Spleen (tissue), 11 donors: ENCODE results near the gene PRICKLE1. TPM values are rescaled to one million over a fixed set of nuclear protein-coding genes. Genes with fewer than 3 reads are reported as not detected.

Experiments used
- DNase-seq: peaks from one replicate; pipeline ENCODE4 v3.0.0-alpha.2; 2020
- H3K27ac ChIP-seq, 8 donors: fragments of 200-600 bp; sonication (generic) in 7 of 8; 1 replicate in 4 of 8; 2 replicates in 4 of 8; pipeline versions ENCODE4 v1.5.0 to v1.8.0; 2016 to 2021; ENCODE audit warnings: inconsistent platforms in 4 of 8, mild to moderate bottlenecking in 4 of 8, moderate library complexity in 1 of 8
- H3K27me3 ChIP-seq, 7 donors: fragments of 200-600 bp; sonication (generic) in 6 of 7; replicated peaks in 1 of 7; 1 replicate in 4 of 7; 2 replicates in 3 of 7; pipeline versions ENCODE4 v1.5.0 to v1.8.0; 2016 to 2021; ENCODE audit warnings: inconsistent platforms in 3 of 7, mild to moderate bottlenecking in 1 of 7
- H3K36me3 ChIP-seq, 6 donors: fragments of 200-600 bp; sonication (generic) in 5 of 6; 1 replicate in 4 of 6; 2 replicates in 2 of 6; pipeline versions ENCODE4 v1.5.0 to v1.8.0; 2016 to 2021; ENCODE audit warnings: inconsistent platforms in 2 of 6
- H3K4me1 ChIP-seq, 6 donors: fragments of 200-600 bp; sonication (generic) in 5 of 6; 1 replicate in 3 of 6; 2 replicates in 3 of 6; pipeline versions ENCODE4 v1.5.0 to v1.8.0; 2016 to 2021; ENCODE audit warnings: inconsistent platforms in 3 of 6
- H3K4me3 ChIP-seq, 8 donors: fragments of 200-600 bp; sonication (generic) in 7 of 8; 1 replicate in 4 of 8; 2 replicates in 4 of 8; pipeline versions ENCODE4 v1.5.0 to v1.8.0; 2016 to 2021; ENCODE audit warnings: inconsistent platforms in 4 of 8, mild to moderate bottlenecking in 4 of 8, moderate library complexity in 2 of 8
- H3K9me3 ChIP-seq, 8 donors: fragments of 200-600 bp; sonication (generic) in 7 of 8; 1 replicate in 4 of 8; 2 replicates in 4 of 8; pipeline versions ENCODE4 v1.5.0 to v1.8.0; 2016 to 2021; ENCODE audit warnings: inconsistent platforms in 4 of 8
- POLR2A ChIP-seq, 3 donors: fragments of 450-650 bp; IDR thresholded peaks; one replicate each; pipeline ENCODE4 v1.5.1; 2017; ENCODE audit warnings: antibody characterized with exemption in 3 of 3, mild to moderate bottlenecking in 1 of 3
- POLR2AphosphoS5 ChIP-seq, 3 donors: sonication (generic); formaldehyde crosslinking; IDR thresholded peaks; one replicate each; pipeline ENCODE4 v1.5.1; 2017; ENCODE audit warnings: antibody characterized with exemption in 3 of 3
- WGBS, 5 donors: extraction: QIAGEN DNeasy Blood & Tissue Kit in 3 of 5; methylation state at CpG; one replicate each; pipeline versions ENCODE4 v1.1.5 to v1.1.7; 2013 to 2018; 5-methylcytosine and 5-hydroxymethylcytosine counted together
- intact Hi-C: fragments of 100-400 bp; cut with DNase I; formaldehyde crosslinking; loops from one replicate; pipeline ENCODE4 v1.15.0; 2023; ENCODE audit warnings: low total_unique reads
- polyA plus RNA-seq, 3 donors: library from polyadenylated mRNA; stranded (reverse); fragments of 200-250 nt; gene quantifications; one replicate each; pipeline ENCODE4 v1.2.1, GENCODE V29; 2013
- total RNA-seq, 7 donors: library from RNA; depleted of rRNA in 3 of 7; stranded (reverse); fragments of >200 nt in 3 of 7; fragmentation: NEBNext Ultra II Directional in 4 of 7; extraction: Animal tissue kit (Norgen Biotek cat#: 25700) in 4 of 7; gene quantifications; one replicate each; pipeline versions ENCODE4 v1.1.0 to v1.2.1, GENCODE V29; 2016 to 2021
- TF ChIP-seq, protein P1 (sequence below), 11 experiments: fragments of 200-600 bp in 7 of 11; fragments of 450-650 bp in 4 of 11; sonication (generic) in 4 of 11; IDR thresholded peaks in 8 of 11; conservative IDR thresholded peaks in 3 of 11; 1 replicate in 7 of 11; 2 replicates in 4 of 11; pipeline versions ENCODE4 v1.4.0 to v1.8.0; 2016 to 2021; ENCODE audit warnings: antibody characterized with exemption in 11 of 11, inconsistent platforms in 4 of 11, mild to moderate bottlenecking in 1 of 11
- donor health status: healthy with polysubstance abuse.
- donor health status: DM: no; HTN: no; CAD: no; lungs with moderate emphysema.
- donor health status: DM: no; HTN: no; CAD: no.
- donor health status: Bipolar disorder and iron deficiency.
- donor health status: healthy.
- donor health status: DM: no; HTN: no; CAD: no.
- donor health status: DM: yes; HTN: yes; CAD: no.

PRICKLE1 gene
- total and polyA plus RNA-seq, 10 donors: 5.1 to 73.0 (median 29.3) TPM

DNA sequence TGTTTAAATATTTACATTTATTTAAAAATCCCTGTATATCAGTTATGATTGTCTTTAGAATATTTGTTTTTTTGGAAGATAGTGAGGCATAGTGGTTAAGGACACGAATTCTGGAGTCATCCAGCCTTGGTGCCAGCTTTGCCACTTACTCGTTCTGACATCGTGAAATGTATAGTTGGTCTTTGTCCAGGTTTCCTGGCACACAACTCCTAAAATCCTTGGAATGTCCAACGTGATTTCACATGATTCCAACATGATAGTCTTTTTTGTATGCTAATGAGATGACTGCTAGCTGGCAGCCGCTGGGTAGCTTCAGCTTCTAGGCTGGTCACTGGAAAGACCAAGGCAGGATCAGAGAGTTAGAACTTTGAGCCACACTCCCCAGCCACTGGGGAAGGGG is 64.8 kb downstream of the PRICKLE1 start:
- intact Hi-C loops: no loop called here
- Histone ChIP-seq H3K27ac (no peak overlapping the region), H3K4me1 (no peaks in the 10 kb centered on the region), H3K36me3 (no peaks in the 10 kb centered on the region), H3K4me3 (no peak overlapping the region), H3K9me3 (no peaks in the 10 kb centered on the region), H3K27me3 (no peaks in the 10 kb centered on the region)
- DNase-seq: no peak
- WGBS, 5 donors: 75 to 87% (median 81%) methylated on average over 5 of the region's 5 CpGs
- TF ChIP-seq POLR2AphosphoS5 (IDR thresholded peaks at IDR 0.05) (no peak), POLR2A (IDR thresholded peaks at IDR 0.05) (no peak)
- TF ChIP-seq, protein P1, sequence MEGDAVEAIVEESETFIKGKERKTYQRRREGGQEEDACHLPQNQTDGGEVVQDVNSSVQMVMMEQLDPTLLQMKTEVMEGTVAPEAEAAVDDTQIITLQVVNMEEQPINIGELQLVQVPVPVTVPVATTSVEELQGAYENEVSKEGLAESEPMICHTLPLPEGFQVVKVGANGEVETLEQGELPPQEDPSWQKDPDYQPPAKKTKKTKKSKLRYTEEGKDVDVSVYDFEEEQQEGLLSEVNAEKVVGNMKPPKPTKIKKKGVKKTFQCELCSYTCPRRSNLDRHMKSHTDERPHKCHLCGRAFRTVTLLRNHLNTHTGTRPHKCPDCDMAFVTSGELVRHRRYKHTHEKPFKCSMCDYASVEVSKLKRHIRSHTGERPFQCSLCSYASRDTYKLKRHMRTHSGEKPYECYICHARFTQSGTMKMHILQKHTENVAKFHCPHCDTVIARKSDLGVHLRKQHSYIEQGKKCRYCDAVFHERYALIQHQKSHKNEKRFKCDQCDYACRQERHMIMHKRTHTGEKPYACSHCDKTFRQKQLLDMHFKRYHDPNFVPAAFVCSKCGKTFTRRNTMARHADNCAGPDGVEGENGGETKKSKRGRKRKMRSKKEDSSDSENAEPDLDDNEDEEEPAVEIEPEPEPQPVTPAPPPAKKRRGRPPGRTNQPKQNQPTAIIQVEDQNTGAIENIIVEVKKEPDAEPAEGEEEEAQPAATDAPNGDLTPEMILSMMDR (IDR thresholded peaks at IDR 0.05 in 8 of 11, conservative IDR thresholded peaks at IDR 0.05 in 3 of 11): no peak

DNA sequence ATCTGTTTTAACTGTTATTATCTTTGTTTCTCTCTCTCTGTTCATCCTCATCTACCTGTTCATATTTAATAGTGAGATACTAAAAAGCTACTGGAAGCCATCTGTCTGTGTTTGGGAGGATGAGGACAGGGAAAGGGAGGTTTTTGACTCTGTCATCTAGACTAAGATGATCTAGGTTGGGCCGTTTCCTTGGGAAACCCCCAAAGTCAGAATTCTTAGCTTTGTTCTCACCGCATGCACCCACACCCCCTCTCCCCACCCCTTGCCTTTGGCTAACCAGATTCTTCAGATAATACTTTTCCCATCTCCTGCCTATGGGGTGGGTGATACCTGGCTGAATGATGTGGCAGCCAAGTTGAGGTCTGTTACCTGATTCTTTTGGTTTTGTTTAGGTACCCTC is 73.0 kb downstream of the PRICKLE1 start:
- H3K9me3 ChIP-seq: peaks cover 0 to 12% (median 11%) of the 10 kb centered on the region in 8 donors
- DNase-seq: no peak
- no peaks in the 10 kb centered on the region for H3K27me3 ChIP-seq
- H3K27ac ChIP-seq: no peak overlapping the region
- intact Hi-C loops: no loop called here
- H3K4me1 ChIP-seq: no peaks in the 10 kb centered on the region
- 27 to 87% (median 53%) methylated on average over 2 of the region's 2 CpGs for WGBS, 5 donors
- TF ChIP-seq POLR2A (IDR thresholded peaks at IDR 0.05): no peak
- TF ChIP-seq, protein P1 (IDR thresholded peaks at IDR 0.05 in 8 of 11, conservative IDR thresholded peaks at IDR 0.05 in 3 of 11): no peak
- H3K36me3 ChIP-seq: no peaks in the 10 kb centered on the region
- no peak overlapping the region for H3K4me3 ChIP-seq

DNA sequence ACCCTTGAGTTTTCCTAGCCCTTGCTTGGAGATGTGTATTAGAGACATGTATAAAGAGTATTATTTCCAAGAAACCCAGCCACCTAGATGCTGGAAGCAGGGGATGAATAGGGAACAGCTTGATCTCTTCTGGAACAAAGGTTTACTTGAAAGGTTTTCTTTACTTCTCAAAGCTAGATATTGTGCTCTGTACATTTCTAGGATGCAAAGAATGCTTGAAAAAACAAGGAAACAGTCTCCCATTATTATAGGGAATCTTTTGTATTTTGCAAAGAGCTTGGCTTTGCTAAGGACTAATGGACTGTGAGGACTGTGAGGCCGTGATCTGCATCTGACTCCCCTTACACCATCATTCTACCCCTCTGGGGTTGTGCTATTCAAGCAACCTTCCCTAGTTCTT is 77.9 kb downstream of the PRICKLE1 start:
- intact Hi-C loops: no loop called here
- H3K27ac ChIP-seq: no peak overlapping the region
- no peaks in the 10 kb centered on the region for H3K4me1 ChIP-seq
- H3K4me3 ChIP-seq: no peak overlapping the region
- H3K27me3 ChIP-seq: no peaks in the 10 kb centered on the region
- TF ChIP-seq, protein P1 (IDR thresholded peaks at IDR 0.05 in 8 of 11, conservative IDR thresholded peaks at IDR 0.05 in 3 of 11): no peak
- TF ChIP-seq POLR2A (IDR thresholded peaks at IDR 0.05) (no peak), POLR2AphosphoS5 (IDR thresholded peaks at IDR 0.05) (no peak)
- H3K36me3 ChIP-seq: no peaks in the 10 kb centered on the region
- WGBS, 5 donors: 71 to 92% (median 77%) methylated on average over 1 of the region's 1 CpG
- peaks cover 0 to 9% (median 8%) of the 10 kb centered on the region in 8 donors for H3K9me3 ChIP-seq
- DNase-seq: no peak

DNA sequence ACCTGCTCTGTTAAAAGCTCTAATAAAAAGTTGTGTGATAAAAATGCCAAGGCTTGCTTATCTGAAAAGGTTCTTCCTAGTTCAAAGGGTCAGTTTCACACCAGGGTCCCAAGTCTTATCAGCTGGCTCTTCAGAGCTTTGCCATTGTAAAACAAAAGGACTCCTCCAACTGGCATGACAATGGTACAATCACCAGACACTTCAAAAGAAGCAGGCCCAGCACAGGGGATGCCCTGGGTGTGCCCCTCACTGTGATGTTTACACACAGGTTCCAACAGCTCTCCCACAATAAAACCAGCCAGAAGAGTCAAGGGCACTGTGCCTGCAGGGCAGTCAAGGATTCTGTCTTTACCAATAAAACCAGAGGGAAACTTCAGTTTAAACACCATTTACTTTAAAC is 78.7 kb downstream of the PRICKLE1 start:
- intact Hi-C loops: no loop called here
- H3K9me3 ChIP-seq: peaks cover 0 to 1% (median 0%) of the 10 kb centered on the region in 8 donors
- H3K4me1 ChIP-seq: no peaks in the 10 kb centered on the region
- H3K27me3 ChIP-seq: no peaks in the 10 kb centered on the region
- TF ChIP-seq POLR2AphosphoS5 (IDR thresholded peaks at IDR 0.05) (no peak), POLR2A (IDR thresholded peaks at IDR 0.05) (no peak)
- TF ChIP-seq, protein P1 (IDR thresholded peaks at IDR 0.05 in 8 of 11, conservative IDR thresholded peaks at IDR 0.05 in 3 of 11): no peak
- no peaks in the 10 kb centered on the region for H3K36me3 ChIP-seq
- DNase-seq: no peak
- H3K27ac ChIP-seq: no peak overlapping the region
- H3K4me3 ChIP-seq: no peak overlapping the region
